CD4-positive, alpha-beta memory T cell (primary cell): Measurements from ENCODE around the gene PCYT2. TPM values are rescaled to one million over a fixed set of nuclear protein-coding genes. Genes with fewer than 3 reads are reported as not detected.
A peak's percentile ranks its signal among the peaks of the same experiment; 100 is the strongest.
"Not testable (repeated sequence)": the region's sequence is repeated elsewhere in the genome, so short reads cannot be mapped to it uniquely, and the experiment has no call there.

Source experiments
- CTCF ChIA-PET: fragments of 350-600 bp; sonication (Branson Sonifier 250); formaldehyde crosslinking; loops from one replicate; lab custom pipeline; 2021; ENCODE audit warnings: inconsistent platforms; ENCODE audit not compliant: partially characterized antibody; lab: Charles Lee
- POLR2A ChIA-PET: fragments of 350-600 bp; sonication (Branson Sonifier 250); formaldehyde crosslinking; loops from one replicate; lab custom pipeline; 2021; ENCODE audit not compliant: partially characterized antibody; lab: Charles Lee
- DNase-seq, 5 donors: peaks; one replicate each; pipeline versions ENCODE4 v3.0.0 to v3.0.0-alpha.2; 2020 to 2022; ENCODE audit warnings: mixed read lengths in 1 of 5
- H3K27ac ChIP-seq: one replicate; pipeline ENCODE4 v1.7.0; 2013; ENCODE audit warnings: low read depth, low read length
- H3K27me3 ChIP-seq: 2 replicates; pipeline ENCODE4 v1.7.0; 2013; ENCODE audit warnings: mild to moderate bottlenecking, low read length, moderate library complexity; ENCODE audit not compliant: insufficient read depth
- H3K36me3 ChIP-seq: 2 replicates; pipeline ENCODE4 v1.7.0; 2013; ENCODE audit warnings: mild to moderate bottlenecking, low read length, moderate library complexity; ENCODE audit not compliant: insufficient read depth
- H3K4me1 ChIP-seq: 2 replicates; pipeline ENCODE4 v1.7.0; 2013; ENCODE audit warnings: mild to moderate bottlenecking, low read length, moderate library complexity; ENCODE audit not compliant: insufficient read depth
- H3K4me3 ChIP-seq, 2 donors: one replicate each; pipeline ENCODE4 v1.7.0; 2013; ENCODE audit warnings: low read length in 2 of 2, mild to moderate bottlenecking in 1 of 2
- H3K9me3 ChIP-seq, 2 donors: one replicate each; pipeline ENCODE4 v1.7.0; 2013; ENCODE audit warnings: low read length in 2 of 2, control low read depth in 1 of 2; ENCODE audit not compliant: control insufficient read depth in 1 of 2
- H3K27ac Mint-ChIP-seq, 7 donors: one replicate each; pipeline ENCODE4 v1.8.0; 2020 to 2021; ENCODE audit warnings: mixed read lengths in 7 of 7, mild to moderate bottlenecking in 6 of 7, inconsistent platforms in 3 of 7, moderate library complexity in 3 of 7
- H3K27me3 Mint-ChIP-seq, 2 donors: one replicate each; pipeline ENCODE4 v1.8.0; 2020 to 2021; ENCODE audit warnings: mixed read lengths in 2 of 2
- H3K36me3 Mint-ChIP-seq, 2 donors: one replicate each; pipeline ENCODE4 v1.8.0; 2020 to 2021; ENCODE audit warnings: mixed read lengths in 2 of 2, inconsistent platforms in 1 of 2, mild to moderate bottlenecking in 1 of 2
- H3K4me1 Mint-ChIP-seq, 4 donors: one replicate each; pipeline ENCODE4 v1.8.0; 2020 to 2021; ENCODE audit warnings: mixed read lengths in 4 of 4, mild to moderate bottlenecking in 1 of 4
- H3K4me3 Mint-ChIP-seq, 8 donors: one replicate each; pipeline ENCODE4 v1.8.0; 2020 to 2021; ENCODE audit warnings: mixed read lengths in 8 of 8, mild to moderate bottlenecking in 7 of 8, moderate library complexity in 6 of 8, inconsistent platforms in 3 of 8
- H3K9me3 Mint-ChIP-seq, 8 donors: one replicate each; pipeline ENCODE4 v1.8.0; 2020 to 2021; ENCODE audit warnings: mixed read lengths in 8 of 8, mild to moderate bottlenecking in 5 of 8, inconsistent platforms in 3 of 8, moderate library complexity in 1 of 8
- intact Hi-C: fragments of 100-400 bp; cut with micrococcal nuclease; formaldehyde crosslinking; loops from one replicate; pipeline ENCODE4 v1.15.1; 2023
- polyA plus RNA-seq, 2 donors: library from polyadenylated mRNA; unstranded; fragments of 300-500 nt; fragmentation: Illumina TruSeq; gene quantifications; one replicate each; pipeline ENCODE4 v1.2.3, GENCODE V29; 2021
- total RNA-seq, 2 experiments: library from RNA; stranded (reverse); gene quantifications; one replicate each; pipeline ENCODE4 v1.2.3, GENCODE V29; 2021

PCYT2 gene
- total and polyA plus RNA-seq, 4 experiments from 2014 or later = 27.8 to 48.3 (median 36.9) TPM

DNA sequence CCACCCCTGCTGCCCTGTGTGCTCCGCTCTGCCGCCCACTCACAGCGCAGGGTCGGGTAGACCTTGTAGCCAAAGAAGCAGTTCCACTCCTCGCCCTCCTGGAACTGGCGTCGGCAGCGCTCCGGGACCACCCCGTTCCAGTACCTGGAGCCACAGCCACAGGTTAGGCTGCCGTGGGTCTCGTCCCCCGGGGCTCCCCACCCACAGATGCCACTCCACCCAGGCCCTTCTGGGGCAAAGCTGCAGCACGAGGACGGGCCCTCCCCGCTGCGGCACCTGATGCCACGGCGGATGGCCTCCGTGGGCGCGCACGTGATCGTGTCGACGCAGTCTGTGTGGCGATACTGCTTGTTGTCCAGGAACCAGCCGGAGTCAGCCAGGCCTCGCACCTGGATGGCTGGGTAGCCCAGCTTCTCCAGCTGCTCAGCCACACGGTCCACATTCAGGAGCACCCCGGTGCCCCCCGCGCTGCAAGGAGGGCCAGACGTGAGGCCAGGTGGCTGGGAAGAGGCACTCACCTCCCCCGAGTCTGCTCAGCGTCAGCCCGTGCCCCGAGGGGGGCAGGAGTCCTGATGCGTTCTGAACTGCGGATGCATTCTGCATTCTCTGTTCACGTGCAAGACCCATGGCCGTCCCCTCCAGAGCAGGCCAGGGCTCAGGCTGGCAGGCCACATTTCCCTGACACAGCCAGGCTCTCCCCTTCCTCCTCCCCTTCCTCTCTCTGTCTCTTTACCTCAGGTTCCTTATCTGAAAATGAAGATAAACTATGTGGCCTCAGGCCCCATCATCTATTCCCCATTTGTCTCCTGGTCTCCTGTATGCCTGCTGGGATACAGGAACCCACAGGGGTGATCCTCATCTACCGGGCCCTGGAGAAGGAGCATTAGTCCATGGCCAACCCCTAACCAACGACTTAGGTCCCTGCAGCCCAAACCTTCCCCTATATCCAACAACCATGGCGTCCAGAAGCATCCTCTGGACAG is 45.7 kb upstream of the PCYT2 start:
- H3K27me3 ChIP-seq = peaks cover 20% of the 10 kb centered on the region
- H3K4me3 Mint-ChIP-seq = peak overlapping the region in 2 of 8 donors; percentile 17 to 44
- intact Hi-C loops = no loop called here

DNA sequence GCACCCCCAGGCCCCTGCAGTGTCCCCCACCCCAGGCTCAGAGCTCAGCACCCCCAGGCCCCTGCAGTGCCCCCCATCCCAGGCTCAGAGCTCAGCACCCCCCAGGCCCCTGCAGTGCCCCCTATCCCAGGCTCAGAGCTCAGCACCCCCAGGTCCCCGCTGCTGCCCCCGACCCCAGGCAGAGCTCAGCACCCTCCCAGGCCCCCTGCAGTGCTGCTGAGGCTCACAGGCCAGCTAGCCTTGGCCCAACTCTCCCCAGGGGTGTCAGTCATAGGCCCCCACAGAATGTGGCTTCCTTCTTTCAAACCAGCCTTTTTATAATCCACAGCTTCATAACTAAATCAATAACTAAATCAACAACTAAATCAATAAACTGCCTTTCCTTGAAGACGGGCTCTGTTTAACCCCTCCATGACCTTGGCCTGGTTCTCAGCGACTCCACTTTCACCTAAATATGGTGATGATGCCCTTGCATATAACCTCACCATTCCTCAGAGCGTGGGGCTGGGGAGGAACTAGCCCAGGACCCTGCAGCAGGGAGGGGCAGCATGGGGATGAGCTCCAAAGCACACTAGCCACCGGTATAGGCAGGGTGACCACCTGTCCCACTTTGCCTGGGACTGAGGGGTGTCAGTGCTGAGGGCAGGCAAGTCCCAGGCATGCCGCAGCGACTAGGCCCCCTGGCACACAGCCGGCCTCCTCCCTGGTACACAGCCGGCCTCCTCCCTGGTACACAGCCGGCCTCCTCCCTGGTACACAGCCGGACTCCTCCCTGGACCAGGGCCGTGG is 44.8 kb upstream of the PCYT2 start:
- H3K9me3 ChIP-seq = no peaks in the 10 kb centered on the region
- ChIA-PET CTCF (interaction anchor here (4.3 kb wide), 1 partner anchor 65 kb away, joined by 20 read pairs; no protein-coding TSS in a partner anchor), POLR2A (no interaction called here)
- H3K27ac Mint-ChIP-seq = no peak overlapping the region
- intact Hi-C loops = no loop called here
- no peaks in the 10 kb centered on the region for H3K36me3 Mint-ChIP-seq
- H3K27me3 Mint-ChIP-seq = peaks cover 1 to 9% of the 10 kb centered on the region in 2 donors
- H3K36me3 ChIP-seq = no peaks in the 10 kb centered on the region
- H3K27ac ChIP-seq = no peak overlapping the region
- no peak overlapping the region for H3K4me3 ChIP-seq
- peaks cover 7% of the 10 kb centered on the region for H3K4me1 ChIP-seq
- DNase-seq = peak in 1 of 5 donors; percentile 6
- H3K4me1 Mint-ChIP-seq = peaks cover 0 to 3% (median 2%) of the 10 kb centered on the region in 4 donors
- H3K4me3 Mint-ChIP-seq = no peak overlapping the region
- H3K9me3 Mint-ChIP-seq = no peaks in the 10 kb centered on the region
- peaks cover 20% of the 10 kb centered on the region for H3K27me3 ChIP-seq

More for the DNA sequence above, 45.7 kb upstream of the PCYT2 start:
- Mint-ChIP-seq H3K27ac (peak overlapping the region in 1 of 7 donors; percentile 69), H3K9me3 (no peaks in the 10 kb centered on the region), H3K36me3 (no peaks in the 10 kb centered on the region), H3K27me3 (peaks cover 1 to 9% of the 10 kb centered on the region in 2 donors), H3K4me1 (peaks cover 0 to 3% (median under 1%) of the 10 kb centered on the region in 4 donors)
- Histone ChIP-seq H3K4me1 (peaks cover 7% of the 10 kb centered on the region), H3K27ac (no peak overlapping the region), H3K4me3 (no peak overlapping the region), H3K36me3 (no peaks in the 10 kb centered on the region), H3K9me3 (no peaks in the 10 kb centered on the region)
- ChIA-PET POLR2A (no interaction called here), CTCF (interaction anchor here (4.3 kb wide), 1 partner anchor 64 kb away, joined by 20 read pairs; no protein-coding TSS in a partner anchor)
- DNase-seq = peak in 1 of 5 donors; percentile 15

DNA sequence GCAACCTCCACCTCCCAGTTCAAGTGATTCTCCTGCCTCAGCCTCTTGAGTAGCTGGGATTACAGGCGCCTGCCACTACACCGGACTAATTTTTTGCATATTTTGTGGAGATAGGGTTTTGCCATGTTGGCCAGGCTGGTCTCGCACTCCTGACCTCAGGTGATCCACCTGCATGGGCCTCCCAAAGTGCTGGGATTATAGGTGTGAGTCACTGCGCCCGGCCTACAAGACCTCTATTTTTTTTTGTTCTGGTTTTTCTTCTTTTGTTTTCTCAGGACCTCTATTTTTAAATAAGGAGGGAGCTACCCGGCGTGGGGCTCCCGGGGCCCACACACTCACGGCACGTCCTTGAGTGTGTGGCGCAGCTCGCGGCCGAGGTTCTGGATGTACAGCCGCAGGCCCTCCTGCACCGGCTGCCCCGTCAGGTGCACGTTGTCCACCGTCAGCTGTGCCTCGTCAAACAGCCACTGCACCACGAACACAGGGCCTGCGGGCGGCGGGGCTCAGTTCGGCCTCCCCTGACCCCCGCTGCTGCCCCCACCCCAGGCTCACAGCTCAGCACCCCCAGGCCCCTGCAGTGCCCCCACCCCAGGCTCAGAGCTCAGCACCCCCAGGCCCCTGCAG is 44.0 kb upstream of the PCYT2 start:
- intact Hi-C loops = no loop called here
- CTCF ChIA-PET = interaction anchor here (2.4 to 4.3 kb wide), 2 partner anchors 65 to 75 kb away, joined by 9 to 20 read pairs; no protein-coding TSS in a partner anchor
- no peak overlapping the region for H3K27ac ChIP-seq
- POLR2A ChIA-PET = no interaction called here
- peaks cover 0 to 3% (median 2%) of the 10 kb centered on the region in 4 donors for H3K4me1 Mint-ChIP-seq
- peaks cover 2% of the 10 kb centered on the region for H3K4me1 ChIP-seq
- H3K4me3 ChIP-seq = no peak overlapping the region
- H3K27ac Mint-ChIP-seq = peak overlapping the region in 1 of 7 donors; percentile 18
- H3K27me3 Mint-ChIP-seq = peaks cover 1 to 9% of the 10 kb centered on the region in 2 donors
- H3K9me3 Mint-ChIP-seq = no peaks in the 10 kb centered on the region
- no peaks in the 10 kb centered on the region for H3K36me3 Mint-ChIP-seq
- no peaks in the 10 kb centered on the region for H3K9me3 ChIP-seq
- H3K36me3 ChIP-seq = no peaks in the 10 kb centered on the region
- peak in 1 of 5 donors; percentile 10 for DNase-seq
- no peak overlapping the region for H3K4me3 Mint-ChIP-seq
- H3K27me3 ChIP-seq = peaks cover 19% of the 10 kb centered on the region

DNA sequence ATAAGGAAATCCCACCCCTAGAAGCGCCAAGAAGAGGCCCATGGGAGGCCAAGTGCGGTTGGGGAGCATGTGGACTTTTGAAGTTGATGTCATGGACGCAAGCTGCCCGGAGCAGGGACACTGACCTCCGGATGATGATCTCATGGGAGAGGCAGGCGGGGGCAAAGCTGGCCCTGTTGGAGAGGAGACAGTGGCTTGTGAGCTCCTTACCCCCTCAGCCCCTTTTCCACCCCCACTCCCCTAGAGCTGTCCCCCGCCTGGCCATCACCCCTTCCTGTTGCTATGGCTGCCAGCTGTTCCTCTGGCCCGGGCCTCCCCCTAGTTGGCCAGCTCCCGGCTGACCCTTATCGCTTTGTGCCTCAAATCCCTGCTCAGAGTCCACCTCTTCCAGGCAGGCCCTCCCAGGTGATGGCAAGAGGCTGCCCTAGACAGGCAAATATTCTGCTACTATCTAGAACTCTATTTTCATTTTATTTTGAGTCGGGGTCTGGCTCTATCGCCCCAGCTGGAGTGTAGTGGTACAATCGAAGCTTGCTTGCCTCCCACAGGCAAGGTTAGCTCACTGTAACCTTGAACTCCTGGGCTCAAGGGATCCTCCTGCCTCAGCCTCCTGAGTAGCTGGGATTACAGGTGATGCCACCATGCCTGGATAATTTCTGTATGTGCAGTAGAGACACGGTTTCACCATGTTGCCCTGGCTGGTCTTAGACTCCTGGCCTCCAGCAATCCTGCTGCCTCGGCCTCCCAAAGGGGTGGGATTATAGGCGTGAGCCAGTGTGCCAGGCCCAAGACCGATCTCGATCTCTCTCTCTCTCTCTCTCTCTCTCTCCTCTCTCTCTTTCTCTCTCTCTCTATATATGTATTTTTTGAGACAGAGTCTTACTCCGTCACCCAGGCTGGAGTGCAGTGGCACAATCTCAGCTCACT is 43.2 kb upstream of the PCYT2 start:
- H3K4me3 Mint-ChIP-seq = no peak overlapping the region

DNA sequence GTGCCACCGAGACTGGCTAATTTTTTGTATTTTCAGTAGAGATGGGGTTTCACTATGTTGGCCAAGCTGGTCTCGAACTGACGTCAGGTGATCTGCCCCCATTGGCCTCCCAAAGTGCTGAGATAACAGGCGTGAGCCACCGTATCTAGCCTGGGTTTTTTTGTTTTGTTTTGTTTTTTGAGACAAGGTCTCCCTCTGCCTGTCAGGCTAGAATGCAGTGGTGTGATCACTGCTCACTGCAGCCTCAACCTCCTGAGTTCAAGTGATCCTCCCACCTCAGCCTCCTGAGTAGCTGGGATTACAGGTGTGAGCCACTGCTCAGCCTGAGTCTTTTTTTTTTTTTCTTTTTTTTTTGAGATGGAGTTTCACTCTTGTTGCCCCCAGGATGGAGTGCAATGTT is 42.2 kb upstream of the PCYT2 start:
- CTCF ChIA-PET = interaction anchor here (0.8 to 4.3 kb wide), 4 partner anchors 9 to 218 kb away, joined by 3 to 20 read pairs (median 7); no protein-coding TSS in a partner anchor
- H3K9me3 ChIP-seq, H3K4me1 ChIP-seq, H3K4me3 Mint-ChIP-seq, H3K27me3 Mint-ChIP-seq, H3K9me3 Mint-ChIP-seq, H3K36me3 ChIP-seq, POLR2A ChIA-PET, intact Hi-C loops, H3K36me3 Mint-ChIP-seq, DNase-seq, H3K4me3 ChIP-seq, H3K27me3 ChIP-seq, H3K4me1 Mint-ChIP-seq, H3K27ac ChIP-seq: not testable (repeated sequence)
- peak overlapping the region in 1 of 7 donors; percentile 63 for H3K27ac Mint-ChIP-seq

More for the DNA sequence above, 43.2 kb upstream of the PCYT2 start:
- Histone ChIP-seq H3K36me3 (no peaks in the 10 kb centered on the region), H3K27ac (no peak overlapping the region), H3K27me3 (peaks cover 17% of the 10 kb centered on the region), H3K9me3 (no peaks in the 10 kb centered on the region), H3K4me3 (no peak overlapping the region), H3K4me1 (no peaks in the 10 kb centered on the region)
- Mint-ChIP-seq H3K27me3 (peaks cover 1 to 9% of the 10 kb centered on the region in 2 donors), H3K27ac (peak overlapping the region in 1 of 7 donors; percentile 18), H3K9me3 (no peaks in the 10 kb centered on the region), H3K4me1 (peaks cover 0 to 3% (median 2%) of the 10 kb centered on the region in 4 donors), H3K36me3 (no peaks in the 10 kb centered on the region)
- ChIA-PET POLR2A (no interaction called here), CTCF (interaction anchor here (0.8 to 4.3 kb wide), 4 partner anchors 10 to 219 kb away, joined by 3 to 20 read pairs (median 7); no protein-coding TSS in a partner anchor)
- intact Hi-C loops = no loop called here
- DNase-seq = no peak

DNA sequence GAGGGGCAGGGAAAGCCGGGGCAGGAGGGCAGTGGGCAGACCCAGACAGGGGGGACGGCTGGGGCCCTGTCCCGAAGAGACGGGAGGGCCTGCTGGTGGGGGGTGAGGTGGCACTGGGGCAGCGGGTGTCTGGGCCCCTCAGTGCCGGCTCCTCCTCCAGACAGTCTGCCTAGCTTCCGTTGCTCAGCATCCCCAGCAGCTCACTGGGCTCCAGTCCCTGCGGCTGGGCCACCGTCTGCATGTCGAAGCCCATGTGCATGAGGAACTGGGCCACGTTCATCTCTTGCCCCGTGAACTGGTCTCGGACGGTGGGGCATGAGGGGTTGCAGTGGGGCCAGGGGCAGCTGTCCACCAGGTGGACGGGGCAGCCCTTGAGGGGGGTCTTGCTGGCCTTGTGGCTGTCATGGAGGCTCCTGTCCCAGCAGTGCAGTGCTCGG is 41.6 kb upstream of the PCYT2 start:
- Histone ChIP-seq H3K36me3 (no peaks in the 10 kb centered on the region), H3K4me3 (no peak overlapping the region), H3K27ac (no peak overlapping the region), H3K27me3 (peaks cover 3% of the 10 kb centered on the region), H3K4me1 (no peaks in the 10 kb centered on the region), H3K9me3 (no peaks in the 10 kb centered on the region)
- Mint-ChIP-seq H3K36me3 (no peaks in the 10 kb centered on the region), H3K4me1 (peaks cover 0 to 2% (median under 1%) of the 10 kb centered on the region in 4 donors), H3K9me3 (no peaks in the 10 kb centered on the region), H3K27ac (no peak overlapping the region), H3K4me3 (no peak overlapping the region), H3K27me3 (no peaks in the 10 kb centered on the region)
- ChIA-PET POLR2A (no interaction called here), CTCF (interaction anchor here (1.7 to 4.3 kb wide), 3 partner anchors 68 to 217 kb away, joined by 5 to 20 read pairs (median 9); no protein-coding TSS in a partner anchor)
- peak in 1 of 5 donors; percentile 9 for DNase-seq
- intact Hi-C loops = no loop called here
